Kidney (tissue), 14 donors: ENCODE data around the gene CDH8. TPM values are rescaled to one million over a fixed set of nuclear protein-coding genes. Genes with fewer than 3 reads are reported as not detected.

Experiments
- DNase-seq, 5 donors: peaks; one replicate each; pipeline ENCODE4 v3.0.0-alpha.2; 2013 to 2020
- FAIRE-seq: peaks from 2 replicates; lab custom pipeline; 2012; peaks lifted over from hg19 to GRCh38; lab: Jason Lieb, UNC
- H3K27ac ChIP-seq, 2 donors: one replicate each; pipeline ENCODE4 v1.7.0; 2013; ENCODE audit warnings: low read depth in 2 of 2, low read length in 2 of 2, inconsistent platforms in 1 of 2
- H3K27me3 ChIP-seq: one replicate; pipeline ENCODE4 v1.7.1; 2013; ENCODE audit warnings: low read length, inconsistent platforms; ENCODE audit not compliant: control insufficient read depth, insufficient read depth
- H3K36me3 ChIP-seq, 3 donors: one replicate each; pipeline versions ENCODE4 v1.7.0 to v1.7.1; 2013; ENCODE audit warnings: low read length in 3 of 3, control low read depth in 1 of 3, inconsistent platforms in 1 of 3; ENCODE audit not compliant: insufficient read depth in 3 of 3, control insufficient read depth in 2 of 3
- H3K4me1 ChIP-seq, 3 donors: one replicate each; pipeline versions ENCODE4 v1.7.0 to v1.7.1; 2013; ENCODE audit warnings: low read length in 3 of 3, inconsistent platforms in 1 of 3, low read depth in 1 of 3; ENCODE audit not compliant: control insufficient read depth in 2 of 3, insufficient read depth in 2 of 3
- H3K4me3 ChIP-seq, 3 donors: one replicate each; pipeline versions ENCODE4 v1.7.0 to v1.8.1; 2013; ENCODE audit warnings: low read length in 3 of 3, control low read depth in 1 of 3, inconsistent platforms in 1 of 3
- H3K9ac ChIP-seq, 3 donors: one replicate each; pipeline versions ENCODE4 v1.7.0 to v1.7.1; 2013; ENCODE audit warnings: low read length in 3 of 3, control low read depth in 1 of 3, inconsistent platforms in 1 of 3
- H3K9me3 ChIP-seq, 3 donors: one replicate each; pipeline versions ENCODE4 v1.7.0 to v1.7.1; 2013; ENCODE audit warnings: low read length in 3 of 3, control low read depth in 1 of 3, inconsistent platforms in 1 of 3; ENCODE audit not compliant: control insufficient read depth in 2 of 3, insufficient read depth in 1 of 3
- intact Hi-C: fragments of 100-400 bp; cut with DNase I; formaldehyde crosslinking; loops from one replicate; pipeline ENCODE4 v1.11.1; 2022
- polyA plus RNA-seq: library from polyadenylated mRNA; stranded (reverse); fragments of 350-450 nt; fragmentation: Illumina TruSeq; extraction: RNeasy Lipid Tissue Mini Kit (QIAGEN cat#74804); gene quantifications from one replicate; pipeline ENCODE4 v1.2.3, GENCODE V29; 2014; ENCODE audit warnings: low read depth, low replicate concordance; ENCODE audit not compliant: insufficient read depth
- total RNA-seq: library from RNA; stranded (reverse); fragmentation: NEBNext Ultra II Directional; extraction: Animal tissue kit (Norgen Biotek cat#: 25700); gene quantifications from one replicate; pipeline ENCODE4 v1.2.1, GENCODE V29; 2021
- TF ChIP-seq, protein P1 (sequence below): IDR thresholded peaks from 3 replicates; pipeline ENCODE4 v1.5.1; 2012; ENCODE audit warnings: mild to moderate bottlenecking, moderate library complexity, borderline replicate concordance; ENCODE audit not compliant: insufficient read depth; ENCODE audit errors: extremely low read depth
- donor health status: control.
- donor health status: control.
- donor health status: control.
- donor health status: control.
- donor health status: control.
- donor health status: DM: yes; HTN: yes; CAD: no.
- donor health status: Normal renal cell carcinoma (clear cell type).

Gene CDH8
- total and polyA plus RNA-seq, 2 donors from 2014 or later, result 0.19 TPM; not detected in 1

DNA sequence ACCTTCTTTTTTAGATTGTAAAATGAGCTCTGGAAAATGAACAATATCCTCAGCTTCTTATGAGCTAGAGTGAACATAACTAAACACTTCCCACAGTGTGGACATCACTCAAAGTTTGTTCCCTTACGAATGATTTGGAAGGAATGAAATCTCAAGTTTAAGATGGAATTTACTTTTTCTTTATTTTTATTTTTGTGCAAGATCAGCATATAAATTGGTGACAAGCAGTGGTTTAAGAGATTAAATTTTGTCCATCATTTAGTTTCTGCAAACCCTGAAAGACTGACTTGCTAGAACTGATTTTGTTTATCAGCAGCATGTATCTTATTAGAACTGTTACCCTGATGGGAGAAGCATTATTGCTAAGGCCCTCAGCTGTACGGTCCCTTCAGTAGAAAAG lies 420.1 kb downstream of the CDH8 start:
- Histone ChIP-seq H3K27me3 (no peaks in the 10 kb centered on the region), H3K36me3 (no peaks in the 10 kb centered on the region), H3K4me1 (no peaks in the 10 kb centered on the region), H3K4me3 (no peak overlapping the region), H3K27ac (no peak overlapping the region), H3K9ac (no peak overlapping the region), H3K9me3 (no peaks in the 10 kb centered on the region)
- intact Hi-C loops, result no loop called here
- FAIRE-seq (no peak), DNase-seq (no peak)
- TF ChIP-seq, protein P1, sequence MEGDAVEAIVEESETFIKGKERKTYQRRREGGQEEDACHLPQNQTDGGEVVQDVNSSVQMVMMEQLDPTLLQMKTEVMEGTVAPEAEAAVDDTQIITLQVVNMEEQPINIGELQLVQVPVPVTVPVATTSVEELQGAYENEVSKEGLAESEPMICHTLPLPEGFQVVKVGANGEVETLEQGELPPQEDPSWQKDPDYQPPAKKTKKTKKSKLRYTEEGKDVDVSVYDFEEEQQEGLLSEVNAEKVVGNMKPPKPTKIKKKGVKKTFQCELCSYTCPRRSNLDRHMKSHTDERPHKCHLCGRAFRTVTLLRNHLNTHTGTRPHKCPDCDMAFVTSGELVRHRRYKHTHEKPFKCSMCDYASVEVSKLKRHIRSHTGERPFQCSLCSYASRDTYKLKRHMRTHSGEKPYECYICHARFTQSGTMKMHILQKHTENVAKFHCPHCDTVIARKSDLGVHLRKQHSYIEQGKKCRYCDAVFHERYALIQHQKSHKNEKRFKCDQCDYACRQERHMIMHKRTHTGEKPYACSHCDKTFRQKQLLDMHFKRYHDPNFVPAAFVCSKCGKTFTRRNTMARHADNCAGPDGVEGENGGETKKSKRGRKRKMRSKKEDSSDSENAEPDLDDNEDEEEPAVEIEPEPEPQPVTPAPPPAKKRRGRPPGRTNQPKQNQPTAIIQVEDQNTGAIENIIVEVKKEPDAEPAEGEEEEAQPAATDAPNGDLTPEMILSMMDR, result no peak

DNA sequence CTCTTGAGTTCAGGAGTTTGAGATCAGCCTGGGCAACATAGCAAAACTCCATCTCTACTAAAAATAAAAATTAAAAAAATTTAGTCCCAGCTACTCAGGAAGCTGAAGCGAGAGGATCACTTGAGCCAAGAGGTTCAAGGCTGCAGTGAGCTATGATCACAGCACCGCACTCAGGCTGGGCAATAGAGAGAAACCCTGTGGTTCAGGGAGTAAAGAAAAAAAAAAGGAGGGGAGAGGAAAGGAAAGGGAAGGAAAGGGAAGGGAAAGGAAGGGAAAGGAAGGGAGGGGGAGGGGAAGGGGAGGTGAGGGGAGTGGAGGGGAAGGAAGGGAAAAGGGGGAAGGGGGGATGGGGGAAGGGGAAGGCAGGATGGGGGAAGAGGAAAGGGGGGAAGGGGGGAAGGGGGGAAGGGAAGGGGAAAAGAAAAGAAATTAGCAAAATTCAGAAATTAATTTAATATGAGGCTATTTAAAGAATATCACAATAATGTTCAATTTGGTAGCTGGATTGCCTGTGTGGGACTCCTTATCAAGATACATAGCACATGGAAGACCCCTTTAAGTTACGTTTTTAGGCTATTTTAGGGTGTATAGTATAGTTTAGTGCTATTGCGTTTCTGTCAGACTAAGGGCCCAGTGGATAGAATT lies 424.3 kb downstream of the CDH8 start:
- H3K9me3 ChIP-seq, result no peaks in the 10 kb centered on the region
- no peak for DNase-seq
- H3K9ac ChIP-seq, result no peak overlapping the region
- intact Hi-C loops, result no loop called here
- no peaks in the 10 kb centered on the region for H3K27me3 ChIP-seq
- TF ChIP-seq, protein P1, result no peak
- H3K4me1 ChIP-seq, result no peaks in the 10 kb centered on the region
- no peak overlapping the region for H3K4me3 ChIP-seq
- H3K27ac ChIP-seq, result no peak overlapping the region
- H3K36me3 ChIP-seq, result no peaks in the 10 kb centered on the region
- FAIRE-seq, result no peak

DNA sequence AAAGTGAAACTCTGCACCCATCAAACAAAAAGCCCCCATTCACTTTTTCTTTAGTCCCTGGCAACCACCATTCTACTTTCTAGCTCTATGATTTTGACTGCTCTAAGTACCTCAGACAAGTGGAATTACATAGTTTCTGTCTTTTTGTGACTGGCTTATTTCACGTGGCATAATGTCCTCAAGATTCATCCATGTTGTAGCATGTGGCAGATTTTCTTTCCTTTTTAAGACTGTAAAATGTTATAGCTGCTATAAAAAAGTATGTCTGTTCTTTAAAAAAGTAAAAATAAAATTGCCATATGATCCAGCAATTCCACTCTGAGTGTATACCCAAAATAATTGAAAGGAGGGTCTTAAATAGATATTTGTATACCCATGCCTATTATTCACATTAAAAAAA lies 429.7 kb downstream of the CDH8 start:
- no peak overlapping the region for H3K27ac ChIP-seq
- H3K9me3 ChIP-seq, result no peaks in the 10 kb centered on the region
- intact Hi-C loops, result no loop called here
- H3K4me3 ChIP-seq, result no peak overlapping the region
- TF ChIP-seq, protein P1, result no peak
- no peaks in the 10 kb centered on the region for H3K27me3 ChIP-seq
- DNase-seq, result no peak
- no peak overlapping the region for H3K9ac ChIP-seq
- H3K4me1 ChIP-seq, result no peaks in the 10 kb centered on the region
- H3K36me3 ChIP-seq, result no peaks in the 10 kb centered on the region
- no peak for FAIRE-seq
